H1 (cell line): ENCODE data around the gene SGCD. TPM values are rescaled to one million over a fixed set of nuclear protein-coding genes. Genes with fewer than 3 reads are reported as not detected.

Experiments used
- CTCF ChIA-PET: fragments of 300-600 bp; sonication (Branson Sonifier 250); formaldehyde crosslinking; loops from one replicate; lab custom pipeline; 2021; ENCODE audit not compliant: partially characterized antibody; lab: Charles Lee
- POLR2A ChIA-PET: fragments of 300-600 bp; sonication (Branson Sonifier 250); formaldehyde crosslinking; loops from one replicate; lab custom pipeline; 2021; ENCODE audit warnings: inconsistent platforms; ENCODE audit not compliant: partially characterized antibody; lab: Charles Lee
- DNase-seq, 2 experiments: peaks; one replicate each; pipeline versions ENCODE4 v3.0.0 to v3.0.0-alpha.2; 2010 to 2022; ENCODE audit warnings: low spot score in 2 of 2, low read depth in 1 of 2, mixed read lengths in 1 of 2
- FAIRE-seq: peaks from 2 replicates; lab custom pipeline; 2011; peaks lifted over from hg19 to GRCh38; lab: Jason Lieb, UNC
- H2AFZ ChIP-seq: 2 replicates; pipeline ENCODE4 v1.8.1; 2012; ENCODE audit warnings: low read length, inconsistent platforms
- H2AK5ac ChIP-seq: 2 replicates; pipeline ENCODE4 v1.6.1; 2013; ENCODE audit warnings: low read depth, low read length
- H2BK120ac ChIP-seq: replicated peaks from 2 replicates; pipeline ENCODE3; 2013; ENCODE audit warnings: low read depth, low read length, inconsistent platforms
- H2BK12ac ChIP-seq: 2 replicates; pipeline ENCODE4 v1.6.1; 2013; ENCODE audit warnings: low read depth, low read length
- H2BK15ac ChIP-seq: 2 replicates; pipeline ENCODE4 v1.6.1; 2013; ENCODE audit warnings: low read length
- H2BK20ac ChIP-seq: 2 replicates; pipeline ENCODE4 v1.6.1; 2013; ENCODE audit warnings: low read length
- H2BK5ac ChIP-seq: 2 replicates; pipeline ENCODE4 v1.6.1; 2013; ENCODE audit warnings: low read depth, low read length
- H3K14ac ChIP-seq: 2 replicates; pipeline ENCODE4 v1.6.1; 2013; ENCODE audit warnings: inconsistent platforms; ENCODE audit not compliant: insufficient read length
- H3K18ac ChIP-seq: 2 replicates; pipeline ENCODE4 v1.6.1; 2013; ENCODE audit warnings: low read length; ENCODE audit errors: extremely low read depth
- H3K23ac ChIP-seq: 2 replicates; pipeline ENCODE4 v1.6.1; 2013; ENCODE audit warnings: inconsistent platforms; ENCODE audit not compliant: insufficient read length
- H3K23me2 ChIP-seq: 2 replicates; pipeline ENCODE4 v1.6.1; 2013; ENCODE audit warnings: low read depth, low read length
- H3K27ac ChIP-seq: 2 replicates; pipeline ENCODE4 v1.6.1; 2011; ENCODE audit warnings: low read depth, low read length, inconsistent platforms
- H3K27me3 ChIP-seq, 4 experiments: replicated peaks in 1 of 4; 1 replicate in 1 of 4; 2 replicates in 3 of 4; pipeline versions ENCODE4 v1.6.1 to v1.8.1; 2011 to 2013; ENCODE audit warnings: low read length in 3 of 4, mild to moderate bottlenecking in 3 of 4, inconsistent platforms in 2 of 4, mixed read lengths in 2 of 4, moderate library complexity in 1 of 4; ENCODE audit not compliant: control insufficient read depth in 3 of 4, insufficient read depth in 3 of 4; ENCODE audit errors: extremely low read depth in 1 of 4
- H3K36me3 ChIP-seq, 4 experiments: 2 replicates each; pipeline versions ENCODE4 v1.6.1 to v1.8.1; 2011 to 2013; ENCODE audit warnings: mild to moderate bottlenecking in 4 of 4, low read length in 3 of 4, moderate library complexity in 2 of 4, control low read depth in 1 of 4, inconsistent platforms in 1 of 4; ENCODE audit not compliant: insufficient read depth in 4 of 4, control insufficient read depth in 2 of 4
- H3K4ac ChIP-seq: replicated peaks from 2 replicates; pipeline ENCODE3; 2013; ENCODE audit warnings: low read length, low read depth, mixed read lengths, inconsistent platforms; ENCODE audit not compliant: insufficient read length
- H3K4me1 ChIP-seq, 4 experiments: replicated peaks in 1 of 4; 1 replicate in 1 of 4; 2 replicates in 3 of 4; pipeline versions ENCODE4 v1.6.1 to v1.8.1; 2011 to 2013; ENCODE audit warnings: low read length in 3 of 4, inconsistent platforms in 2 of 4, mixed read lengths in 1 of 4; ENCODE audit not compliant: insufficient read depth in 4 of 4, control insufficient read depth in 3 of 4
- H3K4me2 ChIP-seq, 2 experiments: 2 replicates each; pipeline versions ENCODE4 v1.6.1 to v1.8.1; 2011 to 2013; ENCODE audit warnings: low read depth in 2 of 2, low read length in 2 of 2, control low read depth in 1 of 2, inconsistent platforms in 1 of 2, mild to moderate bottlenecking in 1 of 2; ENCODE audit not compliant: insufficient read depth in 1 of 2
- H3K4me3 ChIP-seq, 4 experiments: fragments of 200-600, 300-600 bp in 1 of 4; sonication (generic), shearing (Covaris generic), sonication (Bioruptor Twin) in 1 of 4; 2 replicates each; pipeline versions ENCODE4 v1.5.1 to v1.8.1; 2011 to 2016; ENCODE audit warnings: low read length in 4 of 4, low read depth in 3 of 4, control low read depth in 2 of 4, inconsistent platforms in 2 of 4, mild to moderate bottlenecking in 2 of 4, mixed read lengths in 1 of 4, moderate library complexity in 1 of 4; ENCODE audit not compliant: insufficient read depth in 2 of 4; ENCODE audit errors: extremely low read depth in 1 of 4
- H3K56ac ChIP-seq: replicated peaks from 2 replicates; pipeline ENCODE3; 2013; ENCODE audit warnings: low read depth, mild to moderate bottlenecking, mixed read lengths, low read length, inconsistent platforms; ENCODE audit not compliant: insufficient read length
- H3K79me1 ChIP-seq: 2 replicates; pipeline ENCODE4 v1.6.1; 2013; ENCODE audit warnings: low read depth, low read length, control low read depth
- H3K79me2 ChIP-seq, 2 experiments: 2 replicates each; pipeline versions ENCODE4 v1.6.1 to v1.8.1; 2012 to 2013; ENCODE audit warnings: low read length in 2 of 2, mild to moderate bottlenecking in 2 of 2, inconsistent platforms in 1 of 2; ENCODE audit not compliant: insufficient read depth in 2 of 2, control insufficient read depth in 1 of 2
- H3K9ac ChIP-seq, 4 experiments: replicated peaks in 1 of 4; 1 replicate in 1 of 4; 2 replicates in 3 of 4; pipeline versions ENCODE4 v1.6.1 to v1.8.1; 2011 to 2013; ENCODE audit warnings: low read depth in 3 of 4, low read length in 3 of 4, control low read depth in 2 of 4, mild to moderate bottlenecking in 2 of 4, moderate library complexity in 2 of 4, inconsistent platforms in 1 of 4; ENCODE audit errors: extremely low read depth in 1 of 4
- H3K9me3 ChIP-seq, 2 experiments: 2 replicates each; pipeline versions ENCODE4 v1.6.1 to v1.8.1; 2012 to 2013; ENCODE audit warnings: mild to moderate bottlenecking in 2 of 2, moderate library complexity in 2 of 2, control low read depth in 1 of 2, inconsistent platforms in 1 of 2, low read depth in 1 of 2, low read length in 1 of 2, mixed read lengths in 1 of 2; ENCODE audit not compliant: insufficient read depth in 2 of 2
- H4K20me1 ChIP-seq, 2 experiments: replicated peaks in 1 of 2; 2 replicates each; pipeline versions ENCODE3 to v1.8.1; 2011 to 2013; ENCODE audit warnings: inconsistent platforms in 2 of 2, low read length in 2 of 2, mild to moderate bottlenecking in 1 of 2; ENCODE audit not compliant: insufficient read depth in 2 of 2, control insufficient read depth in 1 of 2
- H4K5ac ChIP-seq: 2 replicates; pipeline ENCODE4 v1.6.1; 2013; ENCODE audit warnings: low read length, low read depth, mixed read lengths, inconsistent platforms; ENCODE audit not compliant: insufficient read length
- H4K8ac ChIP-seq: 2 replicates; pipeline ENCODE4 v1.8.0; 2013; ENCODE audit warnings: mild to moderate bottlenecking, moderate library complexity, low read length, inconsistent platforms; ENCODE audit not compliant: insufficient read depth; ENCODE audit errors: extremely low read depth
- H4K91ac ChIP-seq: replicated peaks from 2 replicates; pipeline ENCODE3; 2013; ENCODE audit warnings: low read length, mixed read lengths, inconsistent platforms; ENCODE audit not compliant: insufficient read length
- BACH1 ChIP-seq: IDR thresholded peaks from 2 replicates; pipeline ENCODE4 v1.6.1; 2012; ENCODE audit warnings: low read length, improper control_type of control experiment
- EZH2 ChIP-seq: fragments of 200-600 bp; sonication (generic); IDR thresholded peaks from 2 replicates; pipeline ENCODE4 v1.7.1; 2012; ENCODE audit warnings: low read depth, mild to moderate bottlenecking, moderate library complexity, low read length, inconsistent platforms; ENCODE audit not compliant: severe bottlenecking
- RBBP5 ChIP-seq: IDR thresholded peaks from 2 replicates; pipeline ENCODE4 v1.7.1; 2012; ENCODE audit warnings: low read depth, mild to moderate bottlenecking, inconsistent platforms, low read length, moderate library complexity, borderline replicate concordance
- WGBS, 2 experiments: shearing (Covaris generic) in 1 of 2; methylation state at CpG; one replicate each; pipeline versions ENCODE4 v1.1.6 to v1.1.7; 2013 to 2015; ENCODE audit warnings: low lambda C conversion rate in 2 of 2, mixed read lengths in 2 of 2, inconsistent platforms in 1 of 2, low coverage in 1 of 2, missing lambda C conversion rate in 1 of 2; ENCODE audit not compliant: insufficient replicate concordance in 2 of 2, insufficient coverage in 1 of 2, insufficient read length in 1 of 2; ENCODE audit errors: extremely low coverage in 1 of 2, missing lambda C conversion rate in 1 of 2; 5-methylcytosine and 5-hydroxymethylcytosine counted together
- polyA plus RNA-seq, 7 experiments: library from polyadenylated mRNA; depleted of rRNA in 3 of 7; stranded (reverse) in 5 of 7; unstranded in 2 of 7; fragments of >200 nt in 5 of 7; fragments of 200-250 nt in 2 of 7; gene quantifications; 1 replicate in 5 of 7; 2 replicates in 1 of 7; 4 replicates in 1 of 7; pipeline versions ENCODE4 v1.2.1 to v1.2.3, GENCODE V29; 2011 to 2013; ENCODE audit warnings: missing spikeins in 2 of 7, mixed read lengths in 2 of 7
- total RNA-seq: library from RNA; stranded (reverse); fragmentation: NEBNext Ultra II Directional; extraction: Animal tissue kit (Norgen Biotek cat#: 25700); gene quantifications from 2 replicates; pipeline ENCODE4 v1.2.1, GENCODE V29; 2021

The SGCD gene
- total and polyA plus RNA-seq, 2 of the 8 experiments (the other 6 are each of a cell fraction or from before 2014, with no cell fraction given), result 0.04 to 0.08 TPM

- 88% methylated on average over 4 of the region's 4 CpGs; no CpG with 5 or more reads in 1 of the 2 experiments for WGBS, 2 experiments
- H4K8ac ChIP-seq, result no peak overlapping the region
- H3K23me2 ChIP-seq, result no peaks in the 10 kb centered on the region
- H3K9me3 ChIP-seq, result no peaks in the 10 kb centered on the region
- H2BK15ac ChIP-seq, result no peak overlapping the region
- no peak overlapping the region for H4K5ac ChIP-seq
- no peak overlapping the region for H2BK12ac ChIP-seq
- no peaks in the 10 kb centered on the region for H3K79me1 ChIP-seq
- no peak overlapping the region for H3K27ac ChIP-seq
- no peak overlapping the region for H2AK5ac ChIP-seq
- H3K4me3 ChIP-seq, result no peak overlapping the region
- DNase-seq, result no peak
- no peak overlapping the region for H2BK120ac ChIP-seq
- H3K18ac ChIP-seq, result no peak overlapping the region
- no peaks in the 10 kb centered on the region for H3K36me3 ChIP-seq
- no peak overlapping the region for H3K4ac ChIP-seq
- no peak overlapping the region for H2BK5ac ChIP-seq
- no peaks in the 10 kb centered on the region for H3K27me3 ChIP-seq
- POLR2A ChIA-PET, result no interaction called here
- FAIRE-seq, result no peak
- H2AFZ ChIP-seq, result no peak overlapping the region
- H4K20me1 ChIP-seq, result no peaks in the 10 kb centered on the region
- CTCF ChIA-PET, result no interaction called here
- H3K56ac ChIP-seq, result no peak overlapping the region
- H4K91ac ChIP-seq, result no peak overlapping the region
- H3K79me2 ChIP-seq, result no peaks in the 10 kb centered on the region
- H3K4me1 ChIP-seq, result no peaks in the 10 kb centered on the region
- H3K23ac ChIP-seq, result no peak overlapping the region
- H3K14ac ChIP-seq, result no peak overlapping the region
- H3K4me2 ChIP-seq, result no peak overlapping the region
- H3K9ac ChIP-seq, result no peak overlapping the region
- TF ChIP-seq EZH2 (no peak), BACH1 (no peak), RBBP5 (no peak)
- H2BK20ac ChIP-seq, result no peak overlapping the region
Measured at GRCh38 chr5:156595132-156595787, 268.3 kb downstream of the SGCD start.
